GM12864 (cell line): ENCODE data around the gene KSR2.
"Not testable (repeated sequence)": the region's sequence is repeated elsewhere in the genome, so short reads cannot be mapped to it uniquely, and the experiment has no call there.

Source experiments
- DNase-seq: peaks from one replicate; pipeline ENCODE4 v3.0.0-alpha.2; 2011; ENCODE audit warnings: low read depth
- H3K4me3 ChIP-seq: 2 replicates; pipeline ENCODE4 v1.5.1; 2011; ENCODE audit warnings: mild to moderate bottlenecking, low read depth, low read length, control low read depth
- TF ChIP-seq, protein P1 (sequence below): IDR thresholded peaks from 2 replicates; pipeline ENCODE4 v1.5.1; 2011; ENCODE audit warnings: low read depth, mild to moderate bottlenecking, moderate library complexity, low read length, control low read depth, inconsistent platforms; ENCODE audit errors: missing control alignments

Gene KSR2

GRCh38 chr12:118011961-118012360 lies 43.2 kb upstream of the KSR2 start:
- no peak for DNase-seq
- no peak overlapping the region for H3K4me3 ChIP-seq
- TF ChIP-seq, protein P1, sequence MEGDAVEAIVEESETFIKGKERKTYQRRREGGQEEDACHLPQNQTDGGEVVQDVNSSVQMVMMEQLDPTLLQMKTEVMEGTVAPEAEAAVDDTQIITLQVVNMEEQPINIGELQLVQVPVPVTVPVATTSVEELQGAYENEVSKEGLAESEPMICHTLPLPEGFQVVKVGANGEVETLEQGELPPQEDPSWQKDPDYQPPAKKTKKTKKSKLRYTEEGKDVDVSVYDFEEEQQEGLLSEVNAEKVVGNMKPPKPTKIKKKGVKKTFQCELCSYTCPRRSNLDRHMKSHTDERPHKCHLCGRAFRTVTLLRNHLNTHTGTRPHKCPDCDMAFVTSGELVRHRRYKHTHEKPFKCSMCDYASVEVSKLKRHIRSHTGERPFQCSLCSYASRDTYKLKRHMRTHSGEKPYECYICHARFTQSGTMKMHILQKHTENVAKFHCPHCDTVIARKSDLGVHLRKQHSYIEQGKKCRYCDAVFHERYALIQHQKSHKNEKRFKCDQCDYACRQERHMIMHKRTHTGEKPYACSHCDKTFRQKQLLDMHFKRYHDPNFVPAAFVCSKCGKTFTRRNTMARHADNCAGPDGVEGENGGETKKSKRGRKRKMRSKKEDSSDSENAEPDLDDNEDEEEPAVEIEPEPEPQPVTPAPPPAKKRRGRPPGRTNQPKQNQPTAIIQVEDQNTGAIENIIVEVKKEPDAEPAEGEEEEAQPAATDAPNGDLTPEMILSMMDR, result no peak

GRCh38 chr12:118011377-118011776 lies 42.6 kb upstream of the KSR2 start:
- no peak overlapping the region for H3K4me3 ChIP-seq
- TF ChIP-seq, protein P1, result no peak
- DNase-seq, result no peak

DNA sequence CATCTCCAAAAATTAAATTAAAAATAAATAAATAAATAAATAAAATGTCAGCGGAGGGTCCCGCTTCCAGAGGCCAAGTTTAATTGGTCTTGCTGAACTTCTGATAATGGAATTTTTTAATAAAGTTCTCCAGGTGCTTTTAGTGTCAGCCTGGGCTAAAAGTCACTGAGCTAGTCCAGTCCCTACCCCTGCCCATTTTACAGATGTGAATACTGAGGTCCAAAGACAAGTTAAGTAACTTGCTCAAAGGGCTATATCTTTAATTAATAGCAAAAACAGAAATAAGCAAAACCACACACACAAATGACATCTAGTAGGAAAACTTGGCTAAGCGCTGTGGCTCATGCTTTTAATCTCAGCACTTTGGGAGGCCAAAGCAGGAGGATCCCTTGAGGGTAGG lies 42.1 kb upstream of the KSR2 start:
- no peak overlapping the region for H3K4me3 ChIP-seq
- TF ChIP-seq, protein P1, result no peak
- DNase-seq, result no peak

- not testable (repeated sequence) for H3K4me3 ChIP-seq, DNase-seq
These were observed 31.0 kb upstream of the KSR2 start for GRCh38 chr12:117999806-118000205.

DNA sequence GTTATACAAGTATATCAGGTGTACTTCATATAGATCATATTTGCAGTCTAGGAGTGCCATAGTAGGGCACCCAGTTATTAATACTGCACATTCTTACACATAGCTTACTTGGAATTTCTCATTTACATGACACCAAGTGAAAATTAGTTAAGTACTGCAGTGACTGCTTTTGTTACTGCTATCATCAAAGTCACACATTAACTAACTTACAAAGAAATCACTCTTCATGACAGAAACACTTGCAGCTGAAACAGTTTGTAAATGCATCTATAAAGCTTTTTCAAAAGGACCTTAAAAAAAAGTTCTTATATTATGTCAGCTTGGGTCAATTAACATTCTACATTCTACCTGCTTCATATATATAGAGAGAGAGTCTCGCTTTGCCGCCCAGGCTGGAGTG lies 29.9 kb upstream of the KSR2 start:
- H3K4me3 ChIP-seq, result no peak overlapping the region
- no peak for DNase-seq

GRCh38 chr12:117994551-117995438 lies 26.0 kb upstream of the KSR2 start:
- H3K4me3 ChIP-seq, result no peak overlapping the region
- no peak for DNase-seq
- TF ChIP-seq, protein P1, result no peak

More for the DNA sequence above, 29.9 kb upstream of the KSR2 start:
- TF ChIP-seq, protein P1, result no peak

DNA sequence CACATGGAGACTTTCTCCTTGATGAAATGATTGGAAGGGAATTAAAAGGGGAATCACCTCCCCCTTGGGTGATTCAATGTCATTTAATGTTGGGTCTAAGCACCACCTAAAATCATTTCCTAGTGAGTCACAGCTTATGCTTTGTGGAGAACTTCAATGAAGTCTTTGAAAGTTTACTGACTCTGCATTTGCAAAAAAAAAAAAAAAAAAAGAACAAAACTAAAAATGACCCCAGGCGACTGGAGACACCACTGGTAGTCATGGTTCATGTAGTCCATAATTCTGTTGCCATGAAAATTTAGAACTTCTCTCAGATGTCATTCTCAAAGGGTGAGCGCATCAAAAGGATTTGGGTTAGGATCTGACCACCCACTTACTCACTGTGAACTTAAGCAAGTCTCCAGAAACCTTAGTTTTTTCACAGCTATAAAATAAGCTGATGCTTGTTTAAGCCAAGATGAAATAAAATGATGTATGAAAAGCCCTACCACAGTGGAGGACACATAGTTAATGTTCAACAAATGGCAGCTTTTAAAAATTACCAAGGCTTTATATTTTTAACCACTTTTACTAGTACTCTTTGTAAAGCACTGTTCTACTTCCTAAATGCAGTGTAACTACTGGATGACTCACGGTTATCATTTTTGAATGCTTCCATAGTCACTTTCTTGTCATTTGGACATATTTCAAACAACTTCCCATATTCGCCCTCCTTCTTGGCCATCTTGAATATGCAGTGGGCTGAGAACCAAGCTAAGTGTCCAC lies 18.1 kb upstream of the KSR2 start:
- TF ChIP-seq, protein P1, result no peak
- no peak overlapping the region for H3K4me3 ChIP-seq
- no peak for DNase-seq
